ENCODE results near the gene KIF25.

- no peak for TF ChIP-seq NR2C2 (CRISPR knock-in tag; IDR thresholded peaks at IDR 0.05)
- TF ChIP-seq TEAD4 (CRISPR knock-in tag; IDR thresholded peaks at IDR 0.05) = no peak
- TF ChIP-seq ATF3 (CRISPR knock-in tag; conservative IDR thresholded peaks at IDR 0.05) = no peak
- no peak for TF ChIP-seq ZNF425 (CRISPR knock-in tag; conservative IDR thresholded peaks at IDR 0.05)
- no peak for TF ChIP-seq ELF4 (CRISPR knock-in tag; IDR thresholded peaks at IDR 0.05; ENCODE audit: low read depth)
- no peak for TF ChIP-seq SP1 (CRISPR knock-in tag; conservative IDR thresholded peaks at IDR 0.05)
- TF ChIP-seq ZNF416 (CRISPR knock-in tag; IDR thresholded peaks at IDR 0.05) = no peak
Measured at GRCh38 chr6:168060521-168060931, 63.1 kb downstream of the KIF25 start.

Measured in WTC11 (cell line).